ENCODE data around the gene RECQL5.
"Not testable (repeated sequence)": the region's sequence is repeated elsewhere in the genome, so short reads cannot be mapped to it uniquely, and the experiment has no call there.

The RECQL5 gene

GRCh38 chr17:75616521-75617122 is 50.3 kb downstream of the RECQL5 start:
- no peak for DNase-seq (ENCODE audit: low read depth)

GRCh38 chr17:75615301-75615700 is 51.7 kb downstream of the RECQL5 start:
- no peak for DNase-seq (ENCODE audit: low read depth)

GRCh38 chr17:75614556-75615270 is 52.2 kb downstream of the RECQL5 start:
- DNase-seq (ENCODE audit: low read depth), result no peak

GRCh38 chr17:75614006-75614405 is 52.9 kb downstream of the RECQL5 start:
- no peak for DNase-seq (ENCODE audit: low read depth)

GRCh38 chr17:75612906-75613626 is 53.9 kb downstream of the RECQL5 start:
- DNase-seq (ENCODE audit: low read depth), result no peak

GRCh38 chr17:75611851-75612429 is 55.0 kb downstream of the RECQL5 start:
- no peak for DNase-seq (ENCODE audit: low read depth)

- no peak for DNase-seq (ENCODE audit: low read depth)
Observed at GRCh38 chr17:75610103-75610984, 56.6 kb downstream of the RECQL5 start.

GRCh38 chr17:75607086-75607485 is 59.9 kb downstream of the RECQL5 start:
- no peak for DNase-seq (ENCODE audit: low read depth)

- DNase-seq (ENCODE audit: low read depth), result no peak
Observed at GRCh38 chr17:75605790-75606189, 61.2 kb downstream of the RECQL5 start.

GRCh38 chr17:75604034-75604695 is 62.8 kb downstream of the RECQL5 start:
- no peak for DNase-seq (ENCODE audit: low read depth)

- DNase-seq (ENCODE audit: low read depth), result no peak
Observed at GRCh38 chr17:75603123-75603522, 63.8 kb downstream of the RECQL5 start.

- no peak for DNase-seq (ENCODE audit: low read depth)
Observed at GRCh38 chr17:75602644-75603043, 64.3 kb downstream of the RECQL5 start.

GRCh38 chr17:75601057-75601987 is 65.6 kb downstream of the RECQL5 start:
- peak; percentile 32 for DNase-seq (ENCODE audit: low read depth)

GRCh38 chr17:75596320-75597087 is 70.5 kb downstream of the RECQL5 start:
- DNase-seq (ENCODE audit: low read depth), result no peak

GRCh38 chr17:75595920-75596313 is 71.0 kb downstream of the RECQL5 start:
- no peak for DNase-seq (ENCODE audit: low read depth)

- DNase-seq (ENCODE audit: low read depth), result no peak
Observed at GRCh38 chr17:75595284-75595919, 71.6 kb downstream of the RECQL5 start.

- no peak for DNase-seq (ENCODE audit: low read depth)
Observed at GRCh38 chr17:75594499-75595283, 72.3 kb downstream of the RECQL5 start.

GRCh38 chr17:75593430-75593829 is 73.5 kb downstream of the RECQL5 start:
- not testable (repeated sequence) for DNase-seq (ENCODE audit: low read depth)

All from stimulated activated CD8-positive, alpha-beta memory T cell treated with anti-CD3 and anti-CD28 coated beads, Interleukin-12 subunit alpha, Interleukin-12 subunit beta, amount 100 ng/mL, for 1 hour (primary cell).